Measurements from ENCODE around the gene RENBP. TPM values are rescaled to one million over a fixed set of nuclear protein-coding genes. Genes with fewer than 3 reads are reported as not detected.
A peak's percentile ranks its signal among the peaks of the same experiment; 100 is the strongest.

RENBP gene
- total RNA-seq, 1 experiment from 2014 or later: 5.7 TPM

GRCh38 chrX:153934148-153934761, 10.2 kb downstream of the RENBP start:
- Histone ChIP-seq H3K27ac (ENCODE audit: low read depth, low read length, poor library complexity, severe bottlenecking) (peak overlapping the region; percentile 76), H3K36me3 (ENCODE audit: insufficient read depth, low read length, poor library complexity, severe bottlenecking) (no peaks in the 10 kb centered on the region), H3K4me1 (ENCODE audit: insufficient read depth, low read length, poor library complexity, severe bottlenecking) (no peaks in the 10 kb centered on the region), H3K27me3 (replicated peaks; ENCODE audit: insufficient read depth, low read depth, low read length, poor library complexity) (no peaks in the 10 kb centered on the region), H3K4me3 (ENCODE audit: low read depth, low read length, poor library complexity, severe bottlenecking) (peak overlapping the region; percentile 60), H3K9me3 (ENCODE audit: low read depth, low read length, poor library complexity, severe bottlenecking) (no peaks in the 10 kb centered on the region)
- BruUV-seq (replicated peaks): no TSS peak
- no peak for TF ChIP-seq EZH2 (IDR thresholded peaks at IDR 0.05; ENCODE audit: borderline replicate concordance, low read depth, low read length, poor library complexity, severe bottlenecking)
- TF ChIP-seq CTCF (conservative IDR thresholded peaks at IDR 0.05; ENCODE audit: low read depth, low read length): no peak
- ChIA-PET POLR2A (ENCODE audit: low non-redundant PET) (interaction anchor here (0.6 kb wide), 1 partner anchor 163 kb away, joined by 3 read pairs; the partner anchor contains the start of gene MECP2), CTCF (no interaction called here)
- DNase-seq (ENCODE audit: low spot score): no peak
- intact Hi-C loops (cut with micrococcal nuclease; ENCODE audit: unreplicated experiment): no loop called here

GRCh38 chrX:153933748-153934147, 10.7 kb downstream of the RENBP start:
- ChIA-PET POLR2A (ENCODE audit: low non-redundant PET) (no interaction called here), CTCF (no interaction called here)
- Histone ChIP-seq H3K36me3 (ENCODE audit: insufficient read depth, low read length, poor library complexity, severe bottlenecking) (no peaks in the 10 kb centered on the region), H3K4me3 (ENCODE audit: low read depth, low read length, poor library complexity, severe bottlenecking) (peak overlapping the region; percentile 60), H3K9me3 (ENCODE audit: low read depth, low read length, poor library complexity, severe bottlenecking) (no peaks in the 10 kb centered on the region), H3K27me3 (replicated peaks; ENCODE audit: insufficient read depth, low read depth, low read length, poor library complexity) (no peaks in the 10 kb centered on the region), H3K4me1 (ENCODE audit: insufficient read depth, low read length, poor library complexity, severe bottlenecking) (no peaks in the 10 kb centered on the region), H3K27ac (ENCODE audit: low read depth, low read length, poor library complexity, severe bottlenecking) (no peak overlapping the region)
- intact Hi-C loops (cut with micrococcal nuclease; ENCODE audit: unreplicated experiment): no loop called here
- TSS peak; percentile 43 for BruUV-seq (replicated peaks)
- TF ChIP-seq CTCF (conservative IDR thresholded peaks at IDR 0.05; ENCODE audit: low read depth, low read length): no peak
- no peak for TF ChIP-seq EZH2 (IDR thresholded peaks at IDR 0.05; ENCODE audit: borderline replicate concordance, low read depth, low read length, poor library complexity, severe bottlenecking)
- DNase-seq (ENCODE audit: low spot score): no peak

- H3K4me3 ChIP-seq (ENCODE audit: low read depth, low read length, poor library complexity, severe bottlenecking): no peak overlapping the region
- TF ChIP-seq EZH2 (IDR thresholded peaks at IDR 0.05; ENCODE audit: borderline replicate concordance, low read depth, low read length, poor library complexity, severe bottlenecking) (no peak), CTCF (conservative IDR thresholded peaks at IDR 0.05; ENCODE audit: low read depth, low read length) (no peak)
- no peaks in the 10 kb centered on the region for H3K27me3 ChIP-seq (replicated peaks; ENCODE audit: insufficient read depth, low read depth, low read length, poor library complexity)
- no peaks in the 10 kb centered on the region for H3K36me3 ChIP-seq (ENCODE audit: insufficient read depth, low read length, poor library complexity, severe bottlenecking)
- POLR2A ChIA-PET (ENCODE audit: low non-redundant PET): no interaction called here
- CTCF ChIA-PET: interaction anchor here (0.5 kb wide), 1 partner anchor 609 kb away, joined by 3 read pairs; no protein-coding TSS in a partner anchor
- BruUV-seq (replicated peaks): no TSS peak
- intact Hi-C loops (cut with micrococcal nuclease; ENCODE audit: unreplicated experiment): no loop called here
- H3K27ac ChIP-seq (ENCODE audit: low read depth, low read length, poor library complexity, severe bottlenecking): no peak overlapping the region
- H3K9me3 ChIP-seq (ENCODE audit: low read depth, low read length, poor library complexity, severe bottlenecking): no peaks in the 10 kb centered on the region
- H3K4me1 ChIP-seq (ENCODE audit: insufficient read depth, low read length, poor library complexity, severe bottlenecking): no peaks in the 10 kb centered on the region
- no peak for DNase-seq (ENCODE audit: low spot score)
Observed at GRCh38 chrX:153932220-153932915, 12.1 kb downstream of the RENBP start.

Measured in A673 (cell line).